GM12801 (cell line): Measurements from ENCODE around the gene C1orf141.

Source experiments
- TF ChIP-seq, protein P1 (sequence below): IDR thresholded peaks from one replicate; pipeline ENCODE4 v1.5.1; 2011; ENCODE audit warnings: control low read depth; ENCODE audit not compliant: insufficient read length; ENCODE audit errors: extremely low read depth

C1orf141 gene

DNA sequence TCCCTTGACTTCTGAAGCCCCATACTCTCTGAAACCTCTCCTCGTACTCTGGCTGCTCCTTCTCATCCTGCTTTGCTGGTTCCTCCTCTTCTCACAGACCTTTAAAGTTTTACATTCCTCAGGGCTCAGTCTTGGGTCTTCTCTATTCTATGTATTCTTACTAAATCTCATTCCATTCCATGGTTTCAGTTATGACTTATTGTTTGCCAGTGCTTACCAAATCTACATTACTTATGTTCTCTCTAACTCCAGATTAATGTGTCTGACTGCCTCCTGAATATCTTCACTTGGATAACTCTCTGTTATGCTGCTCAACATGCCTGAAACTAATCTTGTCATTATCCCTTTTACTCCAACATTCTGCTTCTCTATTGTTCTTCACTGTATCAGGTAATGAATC lies 75.4 kb downstream of the C1orf141 start:
- TF ChIP-seq, protein P1, sequence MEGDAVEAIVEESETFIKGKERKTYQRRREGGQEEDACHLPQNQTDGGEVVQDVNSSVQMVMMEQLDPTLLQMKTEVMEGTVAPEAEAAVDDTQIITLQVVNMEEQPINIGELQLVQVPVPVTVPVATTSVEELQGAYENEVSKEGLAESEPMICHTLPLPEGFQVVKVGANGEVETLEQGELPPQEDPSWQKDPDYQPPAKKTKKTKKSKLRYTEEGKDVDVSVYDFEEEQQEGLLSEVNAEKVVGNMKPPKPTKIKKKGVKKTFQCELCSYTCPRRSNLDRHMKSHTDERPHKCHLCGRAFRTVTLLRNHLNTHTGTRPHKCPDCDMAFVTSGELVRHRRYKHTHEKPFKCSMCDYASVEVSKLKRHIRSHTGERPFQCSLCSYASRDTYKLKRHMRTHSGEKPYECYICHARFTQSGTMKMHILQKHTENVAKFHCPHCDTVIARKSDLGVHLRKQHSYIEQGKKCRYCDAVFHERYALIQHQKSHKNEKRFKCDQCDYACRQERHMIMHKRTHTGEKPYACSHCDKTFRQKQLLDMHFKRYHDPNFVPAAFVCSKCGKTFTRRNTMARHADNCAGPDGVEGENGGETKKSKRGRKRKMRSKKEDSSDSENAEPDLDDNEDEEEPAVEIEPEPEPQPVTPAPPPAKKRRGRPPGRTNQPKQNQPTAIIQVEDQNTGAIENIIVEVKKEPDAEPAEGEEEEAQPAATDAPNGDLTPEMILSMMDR, result no peak

DNA sequence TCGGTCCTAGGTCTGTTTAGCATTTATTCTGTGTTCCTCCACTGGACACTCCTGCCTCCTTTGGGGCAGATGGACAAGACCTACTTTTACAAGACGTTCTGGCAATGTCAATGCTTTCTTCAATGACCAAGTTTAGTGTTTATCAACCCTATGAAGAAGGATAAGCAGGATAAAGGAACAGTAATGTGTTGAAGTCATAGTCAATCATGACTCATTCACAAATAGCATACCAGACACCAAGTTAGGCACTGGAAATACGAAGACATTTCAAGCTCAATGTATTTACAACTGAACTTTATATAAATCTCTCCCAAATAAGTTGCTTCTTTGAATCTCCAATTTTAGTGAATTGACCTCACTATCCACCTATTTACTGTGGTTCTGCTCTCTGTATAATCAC lies 76.0 kb downstream of the C1orf141 start:
- TF ChIP-seq, protein P1, result no peak

DNA sequence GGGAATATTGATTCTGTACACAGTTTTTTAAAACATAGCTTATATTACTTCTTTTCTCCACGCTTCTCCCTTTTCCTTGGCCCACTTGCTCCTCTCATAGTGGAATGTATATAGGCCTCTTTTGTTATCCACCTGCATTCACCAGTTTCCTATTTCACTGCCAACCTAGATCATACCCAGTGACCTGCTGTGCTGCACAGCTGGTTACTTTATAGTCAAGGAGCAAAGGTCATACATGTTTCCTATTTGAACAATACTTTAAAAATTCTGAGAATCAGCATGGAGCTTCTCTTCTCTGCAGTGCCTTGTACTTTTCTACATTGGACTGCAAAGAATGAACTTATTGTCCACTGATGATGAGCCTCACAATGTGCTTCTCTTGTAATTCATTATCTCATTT lies 76.5 kb downstream of the C1orf141 start:
- TF ChIP-seq, protein P1, result no peak

DNA sequence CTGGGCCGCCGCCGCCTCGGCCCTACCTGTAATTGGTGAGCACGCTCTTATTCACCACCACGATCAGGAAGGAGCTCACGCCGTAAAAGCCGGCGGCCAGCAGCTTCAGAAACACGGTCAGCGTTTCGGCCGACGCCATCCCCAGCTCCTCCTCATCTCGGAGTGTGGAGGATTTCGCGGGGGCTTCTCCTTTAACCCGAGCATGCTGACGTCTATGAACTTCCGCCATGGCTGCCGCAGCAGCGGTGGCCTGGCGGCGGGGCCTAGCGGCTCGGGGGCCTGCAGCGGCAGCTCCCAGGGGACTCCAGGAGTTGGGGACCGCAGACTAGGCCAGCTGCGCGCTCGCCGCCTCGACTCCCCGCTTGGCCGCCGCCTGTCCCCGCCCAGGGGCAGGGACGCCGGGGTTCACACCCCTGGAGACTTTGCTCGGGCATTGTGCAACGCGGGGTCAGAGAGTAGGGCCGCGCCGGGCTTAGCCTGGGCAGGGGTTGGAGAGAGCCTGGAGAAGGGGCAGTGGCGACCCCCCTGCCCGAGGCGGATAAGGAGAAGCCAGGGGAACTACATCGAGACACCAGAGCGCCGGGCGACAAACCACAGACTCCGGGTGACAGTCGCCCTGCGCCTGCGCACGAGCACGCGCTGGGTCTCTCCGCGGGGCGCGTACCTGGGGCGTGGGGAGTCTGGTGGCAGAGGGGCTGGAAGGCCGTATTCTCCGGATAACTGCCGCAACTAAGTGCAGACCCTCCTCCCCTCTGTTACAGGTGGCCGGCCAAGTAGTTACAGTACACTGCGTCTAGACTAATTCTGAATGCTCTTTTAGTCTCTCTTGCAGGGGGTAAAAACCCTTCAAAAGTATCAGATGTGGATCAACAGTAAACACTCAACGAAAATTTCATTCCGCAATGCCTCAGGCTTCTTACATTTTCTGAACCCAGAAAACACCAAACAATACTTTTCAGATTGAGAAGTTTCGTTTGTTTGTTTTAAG lies 80.7 kb downstream of the C1orf141 start, which contains the start of gene SLC35D1:
TSS of gene SLC35D1 (minus strand) at position 364 of the 988 bp plus-strand sequence. CDS start at position 229, 135 bp downstream.
- TF ChIP-seq, protein P1, result no peak

DNA sequence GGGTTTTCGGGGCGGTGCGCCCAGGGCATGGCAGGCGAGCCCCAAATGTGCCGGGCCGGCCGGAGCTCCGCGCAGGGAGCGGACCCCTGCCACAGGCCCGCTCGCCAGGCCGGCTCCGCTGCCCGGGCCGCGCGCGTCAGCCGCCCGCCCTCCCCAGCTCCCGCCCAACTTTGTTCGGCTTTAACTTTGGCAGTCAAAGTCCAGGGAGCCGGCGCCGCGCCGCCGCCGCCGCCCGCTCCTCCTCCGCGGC lies 81.3 kb downstream of the C1orf141 start:
- TF ChIP-seq, protein P1, result no peak

DNA sequence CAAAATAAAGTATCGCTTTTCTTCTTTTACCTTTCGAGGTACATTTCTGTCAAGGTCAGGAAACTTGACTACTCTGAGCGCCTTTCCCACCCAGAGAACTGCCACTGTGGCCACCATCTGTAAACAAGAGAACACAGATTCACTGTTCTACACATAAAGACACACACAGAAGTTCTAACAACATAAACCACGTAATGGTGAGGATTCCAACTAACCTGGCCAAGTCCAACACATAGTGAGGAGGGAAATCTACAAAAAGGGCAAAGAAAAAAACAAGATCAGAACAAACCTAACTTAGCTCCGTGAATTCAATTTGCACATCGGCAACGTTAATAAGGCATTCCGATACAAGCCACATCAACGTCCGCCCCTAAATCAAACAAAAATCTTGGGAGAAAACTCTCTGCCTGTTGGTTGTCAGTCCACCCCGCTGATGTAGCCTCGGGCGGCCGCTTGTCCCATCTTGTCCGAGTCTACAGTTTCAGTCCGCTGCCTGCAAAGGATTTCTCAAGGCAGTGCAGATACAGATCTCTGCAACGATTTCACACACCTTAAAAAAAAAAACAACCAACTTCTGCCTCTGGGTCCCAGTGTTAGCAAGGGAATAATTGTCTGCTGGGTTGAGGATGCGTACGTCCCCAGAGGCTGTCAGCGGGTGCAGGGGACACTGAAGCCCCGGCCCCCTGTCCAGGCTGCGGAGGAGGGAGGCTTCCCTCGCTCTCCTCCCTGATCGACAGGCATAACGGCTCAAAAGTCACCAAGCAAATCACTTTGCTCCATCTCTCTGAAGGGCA lies 81.8 kb downstream of the C1orf141 start:
- TF ChIP-seq, protein P1, result no peak

DNA sequence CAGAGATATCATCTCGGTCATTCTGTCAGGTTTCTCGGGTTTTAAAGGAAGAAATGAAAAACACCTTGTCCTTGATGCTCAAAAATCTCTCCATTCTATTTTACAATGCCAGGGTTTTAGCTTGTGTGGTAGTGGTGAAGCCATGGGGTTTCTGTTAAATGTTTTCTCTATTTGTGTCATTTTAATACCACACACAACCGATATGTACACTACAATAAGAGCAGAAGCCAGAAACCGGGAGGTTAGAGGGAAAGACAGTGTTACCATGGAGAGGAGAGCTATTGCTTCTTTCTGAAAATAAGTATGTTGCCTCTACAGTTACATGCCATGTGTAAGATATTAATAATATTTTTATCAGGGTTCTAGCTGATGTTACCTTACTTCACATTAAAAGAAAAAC lies 83.6 kb downstream of the C1orf141 start:
- TF ChIP-seq, protein P1, result no peak
